ENCODE data around the gene RGCC.
"Not testable (repeated sequence)": the region's sequence is repeated elsewhere in the genome, so short reads cannot be mapped to it uniquely, and the experiment has no call there.

RGCC gene

GRCh38 chr13:41426047-41426446 lies 31.3 kb upstream of the RGCC start:
- TF ChIP-seq, protein P1, sequence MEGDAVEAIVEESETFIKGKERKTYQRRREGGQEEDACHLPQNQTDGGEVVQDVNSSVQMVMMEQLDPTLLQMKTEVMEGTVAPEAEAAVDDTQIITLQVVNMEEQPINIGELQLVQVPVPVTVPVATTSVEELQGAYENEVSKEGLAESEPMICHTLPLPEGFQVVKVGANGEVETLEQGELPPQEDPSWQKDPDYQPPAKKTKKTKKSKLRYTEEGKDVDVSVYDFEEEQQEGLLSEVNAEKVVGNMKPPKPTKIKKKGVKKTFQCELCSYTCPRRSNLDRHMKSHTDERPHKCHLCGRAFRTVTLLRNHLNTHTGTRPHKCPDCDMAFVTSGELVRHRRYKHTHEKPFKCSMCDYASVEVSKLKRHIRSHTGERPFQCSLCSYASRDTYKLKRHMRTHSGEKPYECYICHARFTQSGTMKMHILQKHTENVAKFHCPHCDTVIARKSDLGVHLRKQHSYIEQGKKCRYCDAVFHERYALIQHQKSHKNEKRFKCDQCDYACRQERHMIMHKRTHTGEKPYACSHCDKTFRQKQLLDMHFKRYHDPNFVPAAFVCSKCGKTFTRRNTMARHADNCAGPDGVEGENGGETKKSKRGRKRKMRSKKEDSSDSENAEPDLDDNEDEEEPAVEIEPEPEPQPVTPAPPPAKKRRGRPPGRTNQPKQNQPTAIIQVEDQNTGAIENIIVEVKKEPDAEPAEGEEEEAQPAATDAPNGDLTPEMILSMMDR (conservative IDR thresholded peaks at IDR 0.05; ENCODE audit: low read depth, low read length): no peak
- no peak for DNase-seq (ENCODE audit: low read depth)
- H3K4me3 ChIP-seq (ENCODE audit: low read depth, low read length): no peak overlapping the region

DNA sequence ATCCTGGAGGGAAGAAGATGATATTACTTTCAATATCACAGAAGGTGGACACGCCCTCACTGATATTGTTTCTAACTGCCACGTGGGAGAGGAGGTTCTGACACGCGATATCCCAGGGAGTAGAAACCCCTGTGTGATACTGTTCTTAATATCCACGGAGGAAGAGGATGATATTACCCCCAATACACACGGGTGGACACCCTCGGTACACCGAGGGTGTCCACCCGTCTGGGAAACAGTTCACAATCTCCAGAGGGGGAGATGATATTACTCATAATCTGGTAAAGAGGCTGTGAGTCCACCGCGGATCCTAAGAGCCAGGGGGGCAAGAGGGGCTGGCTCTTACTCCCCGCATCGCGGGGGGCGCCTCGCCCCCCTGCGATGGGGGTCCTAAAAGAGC lies 29.7 kb upstream of the RGCC start:
- peak overlapping the region; percentile 39 for H3K4me3 ChIP-seq (ENCODE audit: low read depth, low read length)
- TF ChIP-seq, protein P1 (conservative IDR thresholded peaks at IDR 0.05; ENCODE audit: low read depth, low read length): no peak
- no peak for DNase-seq (ENCODE audit: low read depth)

- TF ChIP-seq, protein P1 (conservative IDR thresholded peaks at IDR 0.05; ENCODE audit: low read depth, low read length): peak; percentile 58
- peak overlapping the region; percentile 39 for H3K4me3 ChIP-seq (ENCODE audit: low read depth, low read length)
- DNase-seq (ENCODE audit: low read depth): no peak
These were observed 29.2 kb upstream of the RGCC start for GRCh38 chr13:41428155-41428554.

- H3K4me3 ChIP-seq (ENCODE audit: low read depth, low read length); DNase-seq (ENCODE audit: low read depth): not testable (repeated sequence)
These were observed 23.3 kb upstream of the RGCC start for GRCh38 chr13:41434030-41434429.

GRCh38 chr13:41434831-41435520 lies 22.4 kb upstream of the RGCC start:
- no peak for DNase-seq (ENCODE audit: low read depth)
- H3K4me3 ChIP-seq (ENCODE audit: low read depth, low read length): no peak overlapping the region
- TF ChIP-seq, protein P1 (conservative IDR thresholded peaks at IDR 0.05; ENCODE audit: low read depth, low read length): no peak

DNA sequence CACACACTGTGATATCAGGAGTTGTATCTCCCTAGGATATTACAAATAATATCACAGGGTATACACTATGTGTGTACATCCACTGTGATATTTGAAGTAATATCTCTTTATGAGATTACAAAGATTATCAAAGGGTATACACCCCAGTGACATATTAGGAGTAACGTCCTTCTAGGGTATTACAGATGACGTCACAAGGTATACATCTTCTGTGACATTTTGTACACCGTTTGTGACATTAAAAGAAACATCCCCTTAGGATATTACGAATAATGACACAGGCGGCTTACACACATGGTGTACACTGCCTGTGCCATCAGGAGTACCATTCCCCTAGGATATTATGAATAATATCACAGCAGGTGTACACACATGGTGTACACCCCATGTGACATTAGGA lies 13.4 kb upstream of the RGCC start:
- no peak overlapping the region for H3K4me3 ChIP-seq (ENCODE audit: low read depth, low read length)
- TF ChIP-seq, protein P1 (conservative IDR thresholded peaks at IDR 0.05; ENCODE audit: low read depth, low read length): no peak
- DNase-seq (ENCODE audit: low read depth): no peak

DNA sequence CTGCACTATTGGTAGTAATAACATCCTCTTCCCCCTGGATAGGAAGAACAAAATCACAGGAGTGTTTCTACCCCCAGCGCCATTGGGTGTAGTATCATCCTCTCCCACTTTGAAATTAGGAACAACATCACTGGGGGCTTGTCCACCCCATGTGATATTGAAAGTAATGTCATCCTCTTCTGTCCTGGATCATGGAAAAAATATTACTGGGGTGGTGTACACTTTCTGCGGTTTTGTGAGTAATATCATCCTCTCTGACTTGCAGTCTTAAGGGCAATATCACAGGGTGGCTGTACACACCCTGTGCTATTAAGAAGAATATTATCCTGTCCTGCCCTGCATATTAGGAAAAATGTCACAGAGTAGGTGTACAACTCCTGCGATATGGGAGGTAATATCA lies 4.9 kb upstream of the RGCC start:
- TF ChIP-seq, protein P1 (conservative IDR thresholded peaks at IDR 0.05; ENCODE audit: low read depth, low read length): no peak
- no peak for DNase-seq (ENCODE audit: low read depth)
- H3K4me3 ChIP-seq (ENCODE audit: low read depth, low read length): no peak overlapping the region

Measured in choroid plexus epithelial cell (primary cell).